A549 (cell line): Measurements from ENCODE around the gene PRELP. TPM values are rescaled to one million over a fixed set of nuclear protein-coding genes. Genes with fewer than 3 reads are reported as not detected.
A peak's percentile ranks its signal among the peaks of the same experiment; 100 is the strongest.

Source experiments
- ATAC-seq, 2 experiments: fragments of 200-7000 bp in 1 of 2; fragments of >200 bp in 1 of 2; cut with Nextera tagmentation in 1 of 2; cut with Tn5 transposase in 1 of 2; 3 replicates each; pipeline versions ENCODE4 v1.8.0 to v1.9.1; 2018 to 2020; ENCODE audit warnings: mild to moderate bottlenecking in 1 of 2, moderate library complexity in 1 of 2
- CTCF ChIA-PET: fragments of 300-600 bp; sonication (Branson Sonifier 250); formaldehyde crosslinking; extraction: SDS; loops from one replicate; lab custom pipeline; 2021; ENCODE audit warnings: antibody characterized with exemption, inconsistent platforms; lab: Yijun Ruan, JAX
- POLR2A ChIA-PET: fragments of 350-600 bp; formaldehyde crosslinking; extraction: SDS; loops from one replicate; lab custom pipeline; 2021; ENCODE audit warnings: antibody characterized with exemption, inconsistent platforms; lab: Yijun Ruan, JAX
- DNase-seq, 2 experiments: peaks; one replicate each; pipeline versions ENCODE4 v3.0.0 to v3.0.0-alpha.2; 2011 to 2016; ENCODE audit warnings: low read depth in 1 of 2, low spot score in 1 of 2
- FAIRE-seq: peaks from 2 replicates; lab custom pipeline; 2011; peaks lifted over from hg19 to GRCh38; lab: Jason Lieb, UNC
- H3K27ac ChIP-seq, 2 experiments: fragments of >200 bp; sonication (Bioruptor Twin); formaldehyde crosslinking; 3 replicates each; pipeline ENCODE4 v1.5.1; 2016 to 2017
- H3K4me1 ChIP-seq: fragments of >200 bp; sonication (Bioruptor Twin); formaldehyde crosslinking; 3 replicates; pipeline ENCODE4 v1.6.1; 2016
- H3K4me2 ChIP-seq: fragments of >200 bp; sonication (Bioruptor Twin); formaldehyde crosslinking; 3 replicates; pipeline ENCODE4 v1.6.1; 2016
- H3K4me3 ChIP-seq: fragments of >200 bp; sonication (Bioruptor Twin); formaldehyde crosslinking; 3 replicates; pipeline ENCODE4 v1.5.1; 2016
- H3K9me3 ChIP-seq: fragments of >200 bp; sonication (Bioruptor Twin); formaldehyde crosslinking; 3 replicates; pipeline ENCODE4 v1.6.1; 2016
- CEBPB ChIP-seq, 2 experiments: fragments of >200 bp in 1 of 2; sonication (Bioruptor Twin) in 1 of 2; formaldehyde crosslinking in 1 of 2; IDR thresholded peaks; 2 replicates each; pipeline ENCODE4 v1.6.1; 2012 to 2016
- EHF ChIP-seq: fragments of 250-450 bp; sonication (Bioruptor Pico); IDR thresholded peaks from 2 replicates; pipeline ENCODE4 v1.5.0; 2020; ENCODE audit warnings: mild to moderate bottlenecking
- FOSL2 ChIP-seq, 2 experiments: fragments of 450-650 bp in 1 of 2; fragments of >200 bp in 1 of 2; sonication (Bioruptor Twin) in 1 of 2; formaldehyde crosslinking; IDR thresholded peaks; 2 replicates each; pipeline versions ENCODE4 v1.5.0 to v1.6.1; 2016 to 2020; ENCODE audit warnings: mild to moderate bottlenecking in 1 of 2, moderate library complexity in 1 of 2
- HOXA7 ChIP-seq: fragments of 250-450 bp; sonication (Bioruptor Pico); IDR thresholded peaks from 2 replicates; pipeline ENCODE4 v1.5.0; 2020; ENCODE audit warnings: mild to moderate bottlenecking, moderate library complexity
- KDM1A ChIP-seq: fragments of 200-600 bp; sonication (generic); IDR thresholded peaks from 2 replicates; pipeline ENCODE4 v1.6.1; 2016; ENCODE audit warnings: low read depth, mild to moderate bottlenecking
- MAZ ChIP-seq: fragments of 150-350 bp; IDR thresholded peaks from 2 replicates; pipeline ENCODE4 v1.6.1; 2014; ENCODE audit warnings: antibody characterized with exemption, low read depth, low read length, borderline replicate concordance
- MYC ChIP-seq: IDR thresholded peaks from 2 replicates; pipeline ENCODE4 v1.6.1; 2012; ENCODE audit warnings: mild to moderate bottlenecking, inconsistent platforms, low read length, improper control_type of control experiment, borderline replicate concordance
- RAD21 ChIP-seq, 2 experiments: fragments of >200 bp in 1 of 2; sonication (Bioruptor Twin) in 1 of 2; formaldehyde crosslinking in 1 of 2; IDR thresholded peaks in 1 of 2; conservative IDR thresholded peaks in 1 of 2; 2 replicates in 1 of 2; 3 replicates in 1 of 2; pipeline ENCODE4 v1.6.1; 2012 to 2018; ENCODE audit warnings: inconsistent platforms in 1 of 2
- SMC3 ChIP-seq: fragments of >200 bp; sonication (Bioruptor Twin); formaldehyde crosslinking; IDR thresholded peaks from 3 replicates; pipeline ENCODE4 v1.6.1; 2018; ENCODE audit warnings: inconsistent platforms
- TFCP2L1 ChIP-seq: fragments of 250-450 bp; sonication (Bioruptor Pico); IDR thresholded peaks from 2 replicates; pipeline ENCODE4 v1.5.0; 2021; ENCODE audit warnings: mild to moderate bottlenecking
- TP53 ChIP-seq: fragments of 250-450 bp; sonication (Bioruptor Pico); IDR thresholded peaks from 2 replicates; pipeline ENCODE4 v1.5.0; 2021; ENCODE audit warnings: mild to moderate bottlenecking, moderate library complexity
- WGBS: methylation state at CpG from one replicate; pipeline ENCODE4 v1.1.6; 2017; ENCODE audit errors: missing lambda C conversion rate; 5-methylcytosine and 5-hydroxymethylcytosine counted together
- polyA plus RNA-seq, 4 experiments: library from polyadenylated mRNA; depleted of rRNA in 3 of 4; stranded (reverse); fragments of >200 nt; fragmentation: RNase III in 1 of 4; extraction: RNeasy Plus Mini Kit Qiagen cat#74134 plus additional on column Dnase treatment in 1 of 4; gene quantifications; 2 replicates in 3 of 4; 3 replicates in 1 of 4; pipeline ENCODE4 v1.2.3, GENCODE V29; 2011 to 2017
- TF ChIP-seq, protein P1 (sequence below): fragments of 250-450 bp; sonication (Bioruptor Pico); IDR thresholded peaks from 2 replicates; pipeline ENCODE4 v1.5.0; 2021; ENCODE audit warnings: mild to moderate bottlenecking, moderate library complexity, borderline replicate concordance
- TF ChIP-seq, protein P2 (sequence below): fragments of >200 bp; sonication (Bioruptor Twin); formaldehyde crosslinking; IDR thresholded peaks from 2 replicates; pipeline ENCODE4 v1.6.1; 2016
- TF ChIP-seq, protein P3 (sequence below): IDR thresholded peaks from 2 replicates; pipeline ENCODE4 v1.6.1; 2012; ENCODE audit warnings: low read depth, borderline replicate concordance

PRELP gene
- polyA plus RNA-seq, 2 of the 4 experiments (the other 2 are of a cell fraction), result not detected

DNA sequence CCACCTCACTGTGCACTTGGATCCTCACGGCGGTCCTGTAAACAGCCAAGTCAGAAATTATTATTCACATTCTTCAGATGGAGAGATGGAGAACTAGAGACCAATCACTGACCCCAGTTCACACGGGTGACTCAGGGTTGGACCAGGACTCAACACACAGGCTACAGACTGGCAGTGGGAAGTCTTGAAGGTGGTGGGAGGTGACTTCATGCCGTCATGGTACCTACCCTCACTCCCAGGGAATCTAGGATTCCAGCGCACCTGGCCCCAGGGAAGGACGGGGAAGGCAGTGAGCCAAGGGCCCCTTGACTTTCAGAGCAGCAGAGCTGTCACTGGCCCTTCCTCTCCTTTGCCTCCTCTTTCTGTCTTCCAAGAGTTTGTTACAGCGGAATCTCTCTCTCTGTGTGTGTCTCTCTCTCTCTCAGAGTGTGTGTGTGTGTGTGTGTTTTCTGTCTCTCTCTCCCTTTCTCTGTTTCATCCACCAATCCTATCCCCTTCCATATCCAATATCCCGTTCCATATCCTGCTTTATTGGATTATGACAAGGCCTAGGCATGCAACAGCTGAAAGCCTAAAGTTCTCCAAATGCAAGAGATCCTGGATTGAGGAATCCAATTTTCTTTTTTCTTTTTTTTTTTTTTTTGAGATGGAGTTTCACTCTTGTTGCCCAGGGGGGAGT lies 30.1 kb downstream of the PRELP start:
- TF ChIP-seq, protein P1, sequence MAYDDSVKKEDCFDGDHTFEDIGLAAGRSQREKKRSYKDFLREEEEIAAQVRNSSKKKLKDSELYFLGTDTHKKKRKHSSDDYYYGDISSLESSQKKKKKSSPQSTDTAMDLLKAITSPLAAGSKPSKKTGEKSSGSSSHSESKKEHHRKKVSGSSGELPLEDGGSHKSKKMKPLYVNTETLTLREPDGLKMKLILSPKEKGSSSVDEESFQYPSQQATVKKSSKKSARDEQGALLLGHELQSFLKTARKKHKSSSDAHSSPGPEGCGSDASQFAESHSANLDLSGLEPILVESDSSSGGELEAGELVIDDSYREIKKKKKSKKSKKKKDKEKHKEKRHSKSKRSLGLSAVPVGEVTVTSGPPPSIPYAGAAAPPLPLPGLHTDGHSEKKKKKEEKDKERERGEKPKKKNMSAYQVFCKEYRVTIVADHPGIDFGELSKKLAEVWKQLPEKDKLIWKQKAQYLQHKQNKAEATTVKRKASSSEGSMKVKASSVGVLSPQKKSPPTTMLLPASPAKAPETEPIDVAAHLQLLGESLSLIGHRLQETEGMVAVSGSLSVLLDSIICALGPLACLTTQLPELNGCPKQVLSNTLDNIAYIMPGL (CRISPR knock-in tag), result no peak
- TF ChIP-seq RAD21 (conservative IDR thresholded peaks at IDR 0.05 in 1 of 2, IDR thresholded peaks at IDR 0.05 in 1 of 2) (no peak), MYC (no peak)
- Histone ChIP-seq H3K4me3 (no peak overlapping the region), H3K27ac (peak overlapping the region in 1 of 2 experiments; percentile 40; a peak in 3 of 6 replicates), H3K4me1 (peaks cover 22% of the 10 kb centered on the region), H3K4me2 (no peak overlapping the region), H3K9me3 (no peaks in the 10 kb centered on the region)
- 86% methylated on average over 7 of the region's 8 CpGs for WGBS
- FAIRE-seq (no peak), DNase-seq (no peak), ATAC-seq (no peak)
- ChIA-PET POLR2A (no interaction called here), CTCF (interaction anchor here (0.5 to 10.9 kb wide), 51 partner anchors 10 to 634 kb away, joined by 3 to 343 read pairs (median 6); partner anchors contain the start of genes ATP2B4, LAX1 and OPTC)

DNA sequence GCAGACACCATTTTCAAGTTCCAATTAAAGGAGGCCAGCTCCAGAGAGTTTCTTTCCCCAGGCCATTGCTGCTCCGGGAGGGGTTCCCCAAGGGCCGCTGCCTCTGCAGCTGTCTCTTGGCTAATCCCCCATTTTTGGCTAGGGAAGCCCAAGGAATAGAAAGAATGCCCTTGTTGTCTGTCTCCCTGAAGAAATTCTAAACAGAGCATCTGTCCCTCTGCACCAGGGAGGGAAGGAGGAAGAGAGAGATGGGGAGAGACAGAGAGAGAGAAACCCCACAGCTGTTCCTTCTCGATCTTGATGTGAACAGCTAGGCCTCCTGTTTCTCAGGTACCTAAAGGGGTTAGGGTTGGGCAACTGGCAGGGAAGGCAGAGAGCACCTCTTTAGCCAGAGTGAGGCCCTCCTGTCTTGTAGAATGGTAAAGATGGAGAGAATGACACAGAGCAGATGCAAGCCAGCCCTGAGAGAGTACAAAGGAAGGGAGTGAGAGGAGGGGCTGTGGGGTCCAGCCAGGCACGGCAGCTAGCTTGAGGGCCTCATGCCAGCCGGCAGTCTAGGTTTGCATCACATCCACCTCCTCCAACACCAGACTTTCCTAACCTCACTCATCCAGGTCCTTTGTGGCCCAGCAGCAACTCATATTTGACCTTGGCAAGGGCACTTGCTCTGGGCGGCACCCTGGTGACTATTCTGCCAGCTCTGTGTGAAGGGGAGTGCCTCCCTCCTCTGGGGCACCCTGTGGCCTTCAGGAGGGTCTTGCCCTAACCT lies 31.4 kb downstream of the PRELP start:
- 82% methylated on average over 6 of the region's 6 CpGs for WGBS
- Histone ChIP-seq H3K4me3 (no peak overlapping the region), H3K9me3 (no peaks in the 10 kb centered on the region), H3K4me1 (peaks cover 29% of the 10 kb centered on the region), H3K27ac (peak overlapping the region; percentile 29 to 69; a peak in 5 of 6 replicates), H3K4me2 (no peak overlapping the region)
- DNase-seq (no peak), ATAC-seq (no peak), FAIRE-seq (no peak)
- TF ChIP-seq, protein P2, sequence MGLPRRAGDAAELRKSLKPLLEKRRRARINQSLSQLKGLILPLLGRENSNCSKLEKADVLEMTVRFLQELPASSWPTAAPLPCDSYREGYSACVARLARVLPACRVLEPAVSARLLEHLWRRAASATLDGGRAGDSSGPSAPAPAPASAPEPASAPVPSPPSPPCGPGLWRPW, result no peak
- no peak for TF ChIP-seq SMC3
- ChIA-PET CTCF (interaction anchor here (0.6 to 10.9 kb wide), 13 partner anchors 10 to 702 kb away, joined by 3 to 343 read pairs (median 3); no protein-coding TSS in a partner anchor), POLR2A (no interaction called here)

DNA sequence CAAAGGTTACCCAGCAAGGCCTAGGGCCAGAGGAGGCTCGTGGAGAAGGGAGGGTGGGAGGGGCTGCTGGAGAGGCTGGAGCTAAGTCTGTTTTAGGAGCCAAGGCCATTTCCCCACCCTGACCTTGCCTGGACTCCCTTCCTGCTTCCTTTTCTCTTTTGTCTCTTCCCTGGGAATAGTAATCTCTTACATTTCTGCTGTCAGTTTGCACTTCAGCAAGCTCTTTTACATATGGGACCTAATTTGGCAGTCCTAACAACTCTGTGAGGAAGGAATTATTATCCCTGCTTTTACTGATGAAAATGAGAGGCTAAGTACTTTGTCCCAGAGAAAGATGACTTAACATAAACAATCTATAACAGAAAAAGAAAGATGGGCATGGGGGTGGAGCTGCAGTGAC lies 32.2 kb downstream of the PRELP start:
- TF ChIP-seq FOSL2 (IDR thresholded peaks at IDR 0.05) (no peak), FOSL2 (CRISPR knock-in tag; IDR thresholded peaks at IDR 0.05) (no peak), TP53 (no peak), TFCP2L1 (CRISPR knock-in tag) (no peak), CEBPB (IDR thresholded peaks at IDR 0.05) (no peak), KDM1A (no peak), HOXA7 (CRISPR knock-in tag) (no peak), EHF (CRISPR knock-in tag) (no peak), MAZ (no peak)
- TF ChIP-seq, protein P3, sequence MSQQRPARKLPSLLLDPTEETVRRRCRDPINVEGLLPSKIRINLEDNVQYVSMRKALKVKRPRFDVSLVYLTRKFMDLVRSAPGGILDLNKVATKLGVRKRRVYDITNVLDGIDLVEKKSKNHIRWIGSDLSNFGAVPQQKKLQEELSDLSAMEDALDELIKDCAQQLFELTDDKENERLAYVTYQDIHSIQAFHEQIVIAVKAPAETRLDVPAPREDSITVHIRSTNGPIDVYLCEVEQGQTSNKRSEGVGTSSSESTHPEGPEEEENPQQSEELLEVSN, result no peak
- FAIRE-seq (no peak), ATAC-seq (no peak), DNase-seq (no peak)
- WGBS, result 19% methylated on average over 1 of the region's 1 CpG
- no peak overlapping the region for H3K4me3 ChIP-seq
- ChIA-PET CTCF (interaction anchor here (0.7 to 10.9 kb wide), 11 partner anchors 9 to 240 kb away, joined by 3 to 343 read pairs (median 3); no protein-coding TSS in a partner anchor), POLR2A (no interaction called here)
- H3K4me2 ChIP-seq, result no peak overlapping the region
- no peaks in the 10 kb centered on the region for H3K9me3 ChIP-seq
- H3K4me1 ChIP-seq, result peaks cover 36% of the 10 kb centered on the region
- H3K27ac ChIP-seq, result peak overlapping the region; percentile 29 to 69; a peak in 5 of 6 replicates
